GM19043 (cell line): ENCODE data around the gene OXT.
"Not testable (repeated sequence)": the region's sequence is repeated elsewhere in the genome, so short reads cannot be mapped to it uniquely, and the experiment has no call there.

Experiments used
- ATAC-seq: cut with Tn5 transposase; IDR thresholded peaks from one replicate; pipeline ENCODE4 v1.9.1; 2021; ENCODE audit warnings: low read depth; ENCODE audit not compliant: unreplicated experiment

The OXT gene

DNA sequence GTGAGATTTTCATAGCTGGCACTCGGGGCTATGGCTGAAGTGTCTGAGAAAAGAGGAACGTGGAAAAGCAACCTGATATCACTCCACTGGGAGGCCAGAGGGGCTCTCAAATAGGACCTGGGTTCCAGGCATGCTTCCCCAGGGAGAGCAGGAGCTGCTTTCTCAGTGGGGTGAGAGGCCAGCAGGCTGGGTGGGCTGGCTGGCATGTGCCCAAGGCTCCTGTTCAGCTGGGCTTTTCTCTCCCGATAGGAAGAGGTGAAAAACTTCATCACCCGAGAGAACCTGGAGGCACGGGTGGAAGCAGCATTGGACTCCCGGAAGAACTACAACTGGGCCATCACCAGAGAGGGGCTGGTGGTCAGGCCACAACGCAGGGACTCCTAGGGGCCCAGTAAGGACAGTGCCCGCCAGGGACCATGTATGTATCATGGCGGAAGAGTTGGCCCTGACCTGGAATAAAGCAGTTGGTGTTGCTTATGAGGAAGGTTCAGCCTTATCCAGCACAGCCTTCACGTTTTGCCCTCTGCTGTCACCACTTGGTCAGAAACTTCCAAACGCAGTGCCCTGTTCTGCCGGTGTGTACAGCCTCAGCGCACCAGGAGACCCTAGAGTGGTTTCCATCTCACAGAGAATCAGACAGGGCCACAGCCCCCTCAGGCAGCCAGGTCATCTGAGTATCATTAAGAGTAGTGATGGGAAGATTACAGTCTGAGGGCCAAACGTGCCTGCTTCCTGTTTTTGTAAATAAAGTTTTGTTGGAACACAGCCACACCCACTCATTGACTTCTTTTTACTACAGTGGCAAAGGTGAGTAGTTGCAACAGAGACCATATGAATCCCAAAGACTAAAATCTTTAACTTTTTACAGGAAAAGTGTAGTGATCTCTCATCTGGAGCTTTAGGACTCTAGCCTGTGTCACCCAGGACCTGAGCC, 23.7 kb upstream of the OXT start:
- no peak for ATAC-seq

DNA sequence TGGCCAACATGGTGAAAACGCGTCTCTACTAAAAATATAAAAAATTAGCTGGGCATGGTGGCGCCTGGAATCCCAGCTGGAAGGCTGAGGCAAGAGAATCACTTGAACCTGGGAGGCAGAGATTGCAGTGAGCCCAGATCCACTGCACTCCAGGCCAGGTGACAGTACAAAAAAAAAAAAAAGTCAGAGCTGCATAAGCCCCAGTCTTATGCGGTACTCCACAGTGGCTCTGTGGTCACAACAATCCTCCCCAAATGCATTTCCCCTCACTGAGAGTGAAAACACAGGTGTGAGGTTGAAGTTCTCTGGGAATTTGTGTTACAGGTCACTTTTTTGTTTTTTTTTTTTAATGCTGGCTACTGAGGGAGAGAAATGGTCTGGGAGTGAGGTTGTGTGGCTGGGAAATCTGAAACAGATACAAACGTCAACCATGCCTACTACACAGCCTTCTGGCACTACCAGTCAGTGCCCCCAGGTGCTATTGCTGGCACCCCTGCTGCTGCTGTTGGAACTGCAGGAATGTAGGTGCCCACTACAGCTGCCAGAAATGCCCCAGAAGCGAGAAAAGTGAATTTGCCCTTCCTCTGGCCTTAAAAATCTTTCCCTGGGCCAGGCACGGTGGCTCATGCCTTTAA, 19.9 kb upstream of the OXT start:
- ATAC-seq: no peak

DNA sequence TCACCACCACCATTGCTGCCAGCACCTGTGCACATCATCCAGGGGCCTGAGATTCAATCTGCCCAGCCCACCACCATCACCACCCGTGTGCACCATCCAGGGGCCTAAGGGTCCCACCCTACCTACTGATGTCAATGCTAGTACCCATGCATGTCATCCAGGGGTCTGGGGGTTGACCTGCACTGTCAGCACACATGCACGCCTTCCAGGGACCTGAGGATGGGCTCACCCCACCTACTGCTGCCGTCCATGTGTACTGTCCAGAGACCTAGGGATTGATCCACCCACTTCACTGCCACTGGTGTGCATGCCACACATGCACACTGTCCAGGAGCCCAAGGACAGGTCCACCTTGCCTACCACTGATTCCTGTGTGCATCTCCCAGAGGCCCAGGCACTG, 11.9 kb upstream of the OXT start:
- ATAC-seq: no peak

- ATAC-seq: not testable (repeated sequence)
These were observed 7.3 kb upstream of the OXT start for GRCh38 chr20:3064119-3064518.

GRCh38 chr20:3067139-3068014, 4.0 kb upstream of the OXT start:
- no peak for ATAC-seq

DNA sequence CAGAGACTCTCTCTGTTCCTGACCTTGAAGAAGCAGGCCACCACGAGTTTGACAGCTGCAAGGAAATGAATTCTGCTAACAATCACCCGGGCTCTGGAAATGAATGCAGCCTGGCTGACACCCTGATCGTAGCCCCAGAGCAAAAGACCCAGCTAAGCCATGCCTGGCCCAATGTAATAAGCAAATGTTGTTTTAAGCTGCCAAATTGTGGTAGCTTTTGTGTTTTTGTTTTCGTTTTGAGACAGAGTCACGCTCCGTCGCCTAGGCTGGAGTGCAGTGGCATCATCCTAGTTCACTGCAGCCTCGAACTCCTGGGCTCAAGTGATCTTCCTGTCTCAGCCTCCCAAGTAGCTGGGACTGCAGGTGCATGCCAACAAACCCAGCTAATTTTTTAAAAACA, 3.3 kb upstream of the OXT start:
- no peak for ATAC-seq

GRCh38 chr20:3068986-3069900, 2.2 kb upstream of the OXT start:
- no peak for ATAC-seq

DNA sequence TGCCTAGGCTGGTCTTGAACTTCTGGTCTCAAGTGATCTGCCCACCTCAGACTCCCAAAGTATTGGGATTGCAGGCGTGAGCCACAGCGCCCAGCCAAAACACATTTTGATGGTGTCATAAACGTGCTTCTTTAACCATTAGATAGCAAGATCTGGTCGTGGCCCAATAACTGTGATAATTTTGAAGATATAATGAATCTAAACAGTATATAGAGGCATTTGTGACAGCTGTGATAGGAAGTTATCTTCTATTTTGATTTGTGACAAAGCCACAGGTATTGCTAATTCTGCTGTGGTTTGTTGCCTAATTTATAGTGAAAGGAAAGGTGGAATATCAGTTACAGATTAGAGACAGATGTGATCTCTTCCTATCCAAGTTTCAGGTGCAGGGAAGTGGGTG, 695 bp upstream of the OXT start:
- no peak for ATAC-seq

GRCh38 chr20:3071266-3071609, 182 bp upstream of the OXT start:
- no peak for ATAC-seq

DNA sequence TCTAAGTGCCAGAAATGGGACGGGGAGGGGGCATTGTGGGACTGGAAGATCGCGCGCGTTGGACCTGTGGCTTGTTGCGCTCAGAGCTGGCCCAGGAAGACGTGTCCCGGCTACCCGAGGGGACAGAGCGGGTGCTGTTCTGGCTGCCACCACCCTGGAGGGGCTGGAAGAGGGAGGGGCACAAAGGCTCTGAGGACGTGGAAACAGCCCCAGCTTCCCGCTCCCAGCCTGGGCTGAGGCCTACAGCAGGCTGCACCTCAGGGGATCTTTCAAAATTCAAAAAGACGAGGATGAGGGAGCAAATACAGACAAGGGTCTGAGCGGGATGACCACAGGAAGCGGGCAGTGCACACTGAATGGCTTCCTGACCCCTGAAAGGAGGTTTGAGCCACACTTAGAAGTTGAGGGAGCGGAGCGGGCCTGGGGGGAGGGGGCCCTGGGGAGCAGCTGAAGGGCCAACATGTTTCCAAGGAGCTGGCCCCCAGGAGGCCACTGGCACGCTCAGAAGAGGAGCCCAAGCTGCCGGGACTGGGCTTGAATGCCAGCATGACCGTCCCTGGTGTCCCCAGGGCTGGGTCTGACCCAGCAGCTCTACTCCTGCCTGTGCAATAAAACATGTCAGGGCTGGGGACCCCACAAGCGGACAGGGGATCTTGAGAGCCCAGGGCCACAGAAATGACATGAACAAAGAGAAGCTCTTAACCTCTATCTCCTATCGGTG, 1.3 kb downstream of the OXT start:
- ATAC-seq: no peak

DNA sequence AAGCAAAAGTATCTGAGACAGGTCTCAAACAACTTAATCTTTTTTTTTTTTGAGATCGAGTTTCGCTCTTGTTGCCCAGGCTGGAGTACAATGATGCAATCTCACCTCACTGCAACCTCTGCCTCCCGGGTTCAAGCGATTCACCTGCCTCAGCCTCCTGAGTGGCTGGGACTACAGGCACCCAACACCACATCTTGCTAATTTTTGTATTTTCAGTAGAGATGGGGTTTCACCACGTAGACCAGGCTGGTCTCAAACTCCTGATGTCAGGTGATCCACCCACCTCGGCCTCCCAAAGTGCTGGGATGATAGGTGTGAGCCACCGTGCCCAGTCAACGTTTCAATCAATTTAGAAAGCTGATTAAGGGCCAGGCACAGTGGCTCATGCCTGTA, 1.8 kb downstream of the OXT start:
- ATAC-seq: not testable (repeated sequence)

- ATAC-seq: no peak
These were observed 3.4 kb downstream of the OXT start for GRCh38 chr20:3074812-3075211.

DNA sequence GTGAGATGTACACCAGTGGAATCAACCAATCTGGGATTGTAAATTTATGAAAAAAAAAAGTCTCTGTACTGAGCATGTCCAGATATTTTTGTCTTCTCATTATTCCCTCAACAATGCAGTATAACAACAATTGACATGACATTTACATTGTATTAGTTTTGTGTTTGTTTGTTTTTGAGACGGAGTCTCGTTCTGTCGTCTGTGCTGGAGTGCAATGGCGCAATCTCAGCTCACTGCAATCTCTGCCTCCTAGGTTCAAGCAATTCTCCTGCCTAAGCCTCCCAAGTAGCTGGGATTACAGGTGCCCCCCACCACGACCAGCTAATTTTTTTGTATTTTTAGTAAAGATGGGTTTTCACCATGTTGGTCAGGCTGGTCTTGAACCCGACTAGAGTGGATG, 3.9 kb downstream of the OXT start:
- ATAC-seq: not testable (repeated sequence)

GRCh38 chr20:3077618-3078134, 6.3 kb downstream of the OXT start:
- no peak for ATAC-seq

DNA sequence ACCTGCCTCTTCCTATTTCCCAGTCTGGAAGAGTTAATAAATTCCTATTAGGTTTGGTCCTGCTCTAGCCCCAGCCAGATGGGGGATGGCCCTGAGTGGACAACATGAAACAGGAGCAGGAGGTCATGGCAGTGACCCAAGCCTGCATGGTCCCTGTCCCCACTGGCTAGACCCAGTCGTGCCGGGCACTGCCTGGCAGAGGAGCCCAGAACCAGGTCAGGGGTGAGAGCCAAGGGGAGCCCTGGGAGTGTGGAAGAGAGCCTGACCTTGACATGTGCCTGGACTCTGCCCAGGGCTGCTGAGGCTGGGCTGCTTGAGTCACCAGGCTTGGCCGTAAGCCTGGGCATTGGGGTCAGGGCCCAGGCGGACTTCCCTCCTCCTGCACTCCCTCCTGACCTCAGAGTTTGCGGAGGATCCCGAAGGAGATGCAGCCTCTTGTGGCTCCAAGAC, 9.5 kb downstream of the OXT start:
- no peak for ATAC-seq

DNA sequence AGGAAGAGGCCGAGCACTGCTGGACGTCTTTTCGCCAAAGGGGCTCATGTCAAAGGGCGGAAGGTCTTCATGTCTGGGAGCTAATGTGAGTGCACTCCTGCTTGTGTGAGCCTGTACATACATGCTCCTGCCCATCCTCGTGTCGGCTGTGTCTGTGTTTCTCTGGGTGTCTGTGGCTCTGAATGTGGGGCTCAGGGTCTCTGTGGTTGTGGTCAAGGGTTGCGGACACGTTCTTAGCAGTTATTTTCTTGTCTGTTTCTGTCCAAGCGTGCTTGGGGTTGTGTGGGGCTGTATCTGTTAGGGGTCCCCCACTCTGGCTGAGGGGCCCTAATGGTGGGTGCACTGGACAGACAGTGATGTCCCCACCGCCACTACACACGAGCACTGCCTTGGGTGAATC, 10.2 kb downstream of the OXT start:
- ATAC-seq: no peak

GRCh38 chr20:3082306-3082951, 11.0 kb downstream of the OXT start:
- ATAC-seq: no peak
